ENCODE measurements around the gene SLC18B1.

SLC18B1 gene

GRCh38 chr6:132746048-132746447 is 52.4 kb downstream of the SLC18B1 start:
- DNase-seq (ENCODE audit: low read depth in 3 of 3) = no peak

- no peak for DNase-seq (ENCODE audit: low read depth in 3 of 3)
Measured at GRCh38 chr6:132742495-132742894, 55.9 kb downstream of the SLC18B1 start.

- no peak for DNase-seq (ENCODE audit: low read depth in 3 of 3)
Measured at GRCh38 chr6:132741281-132741680, 57.2 kb downstream of the SLC18B1 start.

- DNase-seq (ENCODE audit: low read depth in 3 of 3) = no peak
Measured at GRCh38 chr6:132736239-132736638, 62.2 kb downstream of the SLC18B1 start.

- DNase-seq (ENCODE audit: low read depth in 3 of 3) = no peak
Measured at GRCh38 chr6:132734694-132735236, 63.7 kb downstream of the SLC18B1 start.

GRCh38 chr6:132733814-132734213 is 64.6 kb downstream of the SLC18B1 start:
- DNase-seq (ENCODE audit: low read depth in 3 of 3) = no peak

- DNase-seq (ENCODE audit: low read depth in 3 of 3) = no peak
Measured at GRCh38 chr6:132733283-132733682, 65.2 kb downstream of the SLC18B1 start.

GRCh38 chr6:132731086-132731485 is 67.4 kb downstream of the SLC18B1 start:
- DNase-seq (ENCODE audit: low read depth in 3 of 3) = no peak

GRCh38 chr6:132730560-132730959 is 67.9 kb downstream of the SLC18B1 start:
- DNase-seq (ENCODE audit: low read depth in 3 of 3) = no peak

GRCh38 chr6:132728616-132729015 is 69.8 kb downstream of the SLC18B1 start:
- no peak for DNase-seq (ENCODE audit: low read depth in 3 of 3)

GRCh38 chr6:132726608-132726975 is 71.8 kb downstream of the SLC18B1 start:
- no peak for DNase-seq (ENCODE audit: low read depth in 3 of 3)

GRCh38 chr6:132725947-132726607 is 72.4 kb downstream of the SLC18B1 start:
- no peak for DNase-seq (ENCODE audit: low read depth in 3 of 3)

- no peak for DNase-seq (ENCODE audit: low read depth in 3 of 3)
Measured at GRCh38 chr6:132725471-132725870, 73.0 kb downstream of the SLC18B1 start.

- no peak for DNase-seq (ENCODE audit: low read depth in 3 of 3)
Measured at GRCh38 chr6:132719736-132720448, 78.5 kb downstream of the SLC18B1 start.
